GM12878 (cell line): Measurements from ENCODE around the gene ZNF121. TPM values are rescaled to one million over a fixed set of nuclear protein-coding genes. Genes with fewer than 3 reads are reported as not detected.
A peak's percentile ranks its signal among the peaks of the same experiment; 100 is the strongest.

Experiments used
- ATF3 ChIP-seq: IDR thresholded peaks from 2 replicates; pipeline ENCODE4 v1.6.1; 2011; ENCODE audit warnings: low read depth, mild to moderate bottlenecking, low read length, moderate library complexity, borderline replicate concordance; ENCODE audit errors: extremely low read depth
- BCLAF1 ChIP-seq: fragments of 450-650 bp; IDR thresholded peaks from 2 replicates; pipeline ENCODE4 v1.6.1; 2017; ENCODE audit warnings: antibody characterized with exemption, mild to moderate bottlenecking, moderate library complexity
- BRCA1 ChIP-seq: IDR thresholded peaks from 2 replicates; pipeline ENCODE4 v1.6.1; 2011; ENCODE audit warnings: low read depth, low read length, improper control_type of control experiment
- ESRRA ChIP-seq: IDR thresholded peaks from 2 replicates; pipeline ENCODE4 v1.6.1; 2012; ENCODE audit warnings: mild to moderate bottlenecking, low read length, improper control_type of control experiment
- GABPA ChIP-seq: IDR thresholded peaks from 2 replicates; pipeline ENCODE4 v1.6.1; 2014; ENCODE audit warnings: antibody characterized with exemption, low read depth, mild to moderate bottlenecking, inconsistent platforms
- JUNB ChIP-seq: IDR thresholded peaks from 2 replicates; pipeline ENCODE4 v1.6.1; 2016; ENCODE audit warnings: antibody characterized with exemption, mild to moderate bottlenecking
- LARP7 ChIP-seq: fragments of 450-650 bp; IDR thresholded peaks from 2 replicates; pipeline ENCODE4 v1.6.1; 2017; ENCODE audit warnings: mild to moderate bottlenecking
- NR2F1 ChIP-seq: fragments of 450-650 bp; conservative IDR thresholded peaks from 2 replicates; pipeline ENCODE4 v1.6.1; 2017; ENCODE audit warnings: mild to moderate bottlenecking
- SKIL ChIP-seq: fragments of 450-650 bp; IDR thresholded peaks from 2 replicates; pipeline ENCODE4 v1.6.1; 2017; ENCODE audit warnings: mild to moderate bottlenecking, low read depth, inconsistent platforms; ENCODE audit not compliant: poor library complexity, severe bottlenecking
- SMARCA5 ChIP-seq: fragments of 450-650 bp; IDR thresholded peaks from 2 replicates; pipeline ENCODE4 v1.6.1; 2017; ENCODE audit warnings: mild to moderate bottlenecking
- SPI1 ChIP-seq: IDR thresholded peaks from 2 replicates; pipeline ENCODE4 v1.6.1; 2011; ENCODE audit warnings: low read depth, mild to moderate bottlenecking, low read length, moderate library complexity, borderline replicate concordance; ENCODE audit not compliant: insufficient read depth
- TBL1XR1 ChIP-seq: IDR thresholded peaks from 2 replicates; pipeline ENCODE4 v1.6.1; 2012; ENCODE audit warnings: low read depth, low read length, improper control_type of control experiment
- ZBED1 ChIP-seq: IDR thresholded peaks from 2 replicates; pipeline ENCODE4 v1.6.1; 2016; ENCODE audit warnings: borderline replicate concordance
- ZBTB4 ChIP-seq: fragments of 450-650 bp; formaldehyde crosslinking; IDR thresholded peaks from 2 replicates; pipeline ENCODE4 v1.4.0; 2022; ENCODE audit warnings: mild to moderate bottlenecking, moderate library complexity
- ZBTB40 ChIP-seq: fragments of 450-650 bp; IDR thresholded peaks from 2 replicates; pipeline ENCODE4 v1.6.1; 2016; ENCODE audit warnings: mild to moderate bottlenecking, moderate library complexity, borderline replicate concordance
- ZNF24 ChIP-seq: fragments of 450-650 bp; IDR thresholded peaks from 2 replicates; pipeline ENCODE4 v1.6.1; 2017; ENCODE audit warnings: antibody characterized with exemption, mild to moderate bottlenecking
- ZNF384 ChIP-seq: IDR thresholded peaks from 2 replicates; pipeline ENCODE4 v1.6.1; 2012; ENCODE audit warnings: low read depth, mild to moderate bottlenecking, low read length, improper control_type of control experiment, borderline replicate concordance
- polyA plus RNA-seq, 11 experiments: library from polyadenylated mRNA; depleted of rRNA in 4 of 11; unstranded in 6 of 11; stranded (reverse) in 5 of 11; fragments of >200 nt; fragmentation: Nextera tagmentation in 4 of 11; fragmentation: Illumina TruSeq in 1 of 11; extraction: Ambion mirVana in 4 of 11; extraction: Trizol in 1 of 11; gene quantifications; 1 replicate in 1 of 11; 2 replicates in 10 of 11; pipeline versions ENCODE4 v1.2.1 to v1.2.3, GENCODE V29; 2011 to 2016; ENCODE audit warnings: inconsistent platforms in 2 of 11, missing spikeins in 2 of 11, low read depth in 1 of 11
- total RNA-seq, 4 experiments: library from RNA; depleted of rRNA in 3 of 4; stranded (reverse); fragments of >200 nt in 3 of 4; fragmentation: Illumina TruSeq in 1 of 4; extraction: Trizol in 1 of 4; gene quantifications; 2 replicates each; pipeline versions ENCODE4 v1.2.1 to v1.2.3, GENCODE V29; 2013 to 2021

ZNF121 gene
- total and polyA plus RNA-seq, 10 of the 15 experiments (the other 5 are each of a cell fraction or from before 2014, with no cell fraction given), result 4.8 to 75.0 (median 17.7) TPM

- TF ChIP-seq SKIL, result no peak
- TF ChIP-seq ZBED1, result no peak
- peak; percentile 15; the same call in 1 of the 2 replicates for TF ChIP-seq LARP7
- no peak for TF ChIP-seq ZNF24
- no peak for TF ChIP-seq BRCA1
- peak; percentile 88 for TF ChIP-seq GABPA
- TF ChIP-seq BCLAF1, result no peak
- peak; percentile 51 for TF ChIP-seq JUNB
- TF ChIP-seq SMARCA5, result no peak
- peak; percentile 35; the same call in 1 of the 2 replicates for TF ChIP-seq SPI1
- no peak for TF ChIP-seq ZNF384
- TF ChIP-seq ESRRA, result peak; percentile 69; the same call in 1 of the 2 replicates
- TF ChIP-seq TBL1XR1, result no peak
- peak; percentile 25; the same call in 1 of the 2 replicates for TF ChIP-seq NR2F1
- TF ChIP-seq ATF3, result no peak
- TF ChIP-seq ZBTB40, result peak; percentile 90
- no peak for TF ChIP-seq ZBTB4 (CRISPR knock-in tag)
Measured at GRCh38 chr19:9584073-9584833, at the start of gene ZNF121 (continued).
